ENCODE measurements around the gene PRKAG2.

- TF ChIP-seq CTCF (IDR thresholded peaks at IDR 0.05), result no peak
- TF ChIP-seq POLR2A (IDR thresholded peaks at IDR 0.05), result no peak
These were observed 217.7 kb downstream of the PRKAG2 start for GRCh38 chr7:151659219-151659618.
